WTC11 (cell line): ENCODE measurements around the gene MYO5B. TPM values are rescaled to one million over a fixed set of nuclear protein-coding genes. Genes with fewer than 3 reads are reported as not detected.

Experiments
- ATAC-seq: fragments of 200-7000 bp; cut with Tn5 transposase; 2 replicates; pipeline ENCODE4 v1.10.0; 2021; ENCODE audit warnings: mild to moderate bottlenecking, moderate library complexity
- CTCF ChIA-PET: fragments of 300-600 bp; sonication (Branson Sonifier 250); formaldehyde crosslinking; loops from one replicate; lab custom pipeline; 2021; ENCODE audit warnings: antibody characterized with exemption; lab: Charles Lee
- POLR2A ChIA-PET: fragments of 350-600 bp; sonication (Branson Sonifier 250); formaldehyde crosslinking; loops from one replicate; lab custom pipeline; 2021; ENCODE audit warnings: antibody characterized with exemption; lab: Charles Lee
- DNase-seq: peaks from one replicate; pipeline ENCODE4 v3.0.0; 2021; ENCODE audit warnings: low spot score
- H3K27ac Mint-ChIP-seq: 2 replicates; pipeline ENCODE4 v1.8.0; 2021; ENCODE audit warnings: mixed read lengths
- H3K27me3 Mint-ChIP-seq: 2 replicates; pipeline ENCODE4 v1.8.0; 2021; ENCODE audit warnings: low read depth, mild to moderate bottlenecking, moderate library complexity, mixed read lengths
- H3K36me3 Mint-ChIP-seq: 2 replicates; pipeline ENCODE4 v1.8.0; 2021; ENCODE audit warnings: mixed read lengths
- H3K4me1 Mint-ChIP-seq: 2 replicates; pipeline ENCODE4 v1.8.0; 2022; ENCODE audit warnings: mixed read lengths
- H3K4me3 Mint-ChIP-seq: 2 replicates; pipeline ENCODE4 v1.8.0; 2021; ENCODE audit warnings: mild to moderate bottlenecking, moderate library complexity, mixed read lengths
- H3K9me3 Mint-ChIP-seq: 2 replicates; pipeline ENCODE4 v1.8.0; 2021; ENCODE audit warnings: mixed read lengths
- AFF4 ChIP-seq: sonication (generic); formaldehyde crosslinking; IDR thresholded peaks from 2 replicates; pipeline ENCODE4 v1.8.1; 2023; ENCODE audit warnings: mild to moderate bottlenecking, missing genetic modification reagents, borderline replicate concordance
- ATF6 ChIP-seq: sonication (generic); formaldehyde crosslinking; IDR thresholded peaks from 2 replicates; pipeline ENCODE4 v1.8.1; 2023; ENCODE audit warnings: mild to moderate bottlenecking, missing genetic modification reagents
- CREB1 ChIP-seq: sonication (generic); formaldehyde crosslinking; IDR thresholded peaks from 2 replicates; pipeline ENCODE4 v1.8.0; 2023; ENCODE audit warnings: mild to moderate bottlenecking, missing genetic modification reagents
- CTCF ChIP-seq: fragments of 200-600 bp; IDR thresholded peaks from 2 replicates; pipeline ENCODE4 v1.8.0; 2022; ENCODE audit warnings: antibody characterized with exemption
- FOXJ3 ChIP-seq: sonication (generic); formaldehyde crosslinking; IDR thresholded peaks from 2 replicates; pipeline ENCODE4 v1.9.0; 2021; ENCODE audit warnings: missing genetic modification reagents, mild to moderate bottlenecking, borderline replicate concordance
- FOXK1 ChIP-seq: sonication (generic); formaldehyde crosslinking; IDR thresholded peaks from 2 replicates; pipeline ENCODE4 v1.8.0; 2022; ENCODE audit warnings: mild to moderate bottlenecking, moderate library complexity, missing genetic modification reagents
- FOXP4 ChIP-seq: sonication (generic); formaldehyde crosslinking; IDR thresholded peaks from 2 replicates; pipeline ENCODE4 v1.8.0; 2022; ENCODE audit warnings: mild to moderate bottlenecking, missing genetic modification reagents
- GABPB1 ChIP-seq: sonication (generic); formaldehyde crosslinking; IDR thresholded peaks from 2 replicates; pipeline ENCODE4 v1.8.1; 2023; ENCODE audit warnings: mild to moderate bottlenecking, missing genetic modification reagents
- IRF1 ChIP-seq: sonication (generic); formaldehyde crosslinking; IDR thresholded peaks from 2 replicates; pipeline ENCODE4 v1.8.0; 2023; ENCODE audit warnings: missing genetic modification reagents
- IRF2 ChIP-seq: sonication (generic); formaldehyde crosslinking; IDR thresholded peaks from 2 replicates; pipeline ENCODE4 v1.8.0; 2022; ENCODE audit warnings: low read depth, missing genetic modification reagents, borderline replicate concordance
- NFYB ChIP-seq: sonication (generic); formaldehyde crosslinking; conservative IDR thresholded peaks from 2 replicates; pipeline ENCODE4 v1.8.0; 2022; ENCODE audit warnings: low read depth, missing genetic modification reagents
- NR1H2 ChIP-seq: sonication (generic); formaldehyde crosslinking; IDR thresholded peaks from 2 replicates; pipeline ENCODE4 v1.9.0; 2021; ENCODE audit warnings: mild to moderate bottlenecking, moderate library complexity, missing genetic modification reagents
- NR3C1 ChIP-seq: sonication (generic); formaldehyde crosslinking; conservative IDR thresholded peaks from 2 replicates; pipeline ENCODE4 v1.8.1; 2023; ENCODE audit warnings: low read depth, mild to moderate bottlenecking, missing genetic modification reagents
- PRRX2 ChIP-seq: fragments of 250-450 bp; sonication (Bioruptor Pico); IDR thresholded peaks from 2 replicates; pipeline ENCODE4 v1.8.0; 2021; ENCODE audit warnings: mild to moderate bottlenecking
- TCF7 ChIP-seq: sonication (generic); formaldehyde crosslinking; IDR thresholded peaks from 2 replicates; pipeline ENCODE4 v1.8.0; 2022; ENCODE audit warnings: mild to moderate bottlenecking, low read depth, missing genetic modification reagents, moderate library complexity
- TEAD1 ChIP-seq: sonication (generic); formaldehyde crosslinking; IDR thresholded peaks from 2 replicates; pipeline ENCODE4 v1.8.0; 2022; ENCODE audit warnings: mild to moderate bottlenecking, missing genetic modification reagents
- ZNF281 ChIP-seq: sonication (generic); formaldehyde crosslinking; IDR thresholded peaks from 2 replicates; pipeline ENCODE4 v1.8.0; 2023; ENCODE audit warnings: mild to moderate bottlenecking, missing genetic modification reagents
- ZNF396 ChIP-seq: fragments of 250-450 bp; sonication (Bioruptor Pico); IDR thresholded peaks from 2 replicates; pipeline ENCODE4 v1.8.0; 2021; ENCODE audit warnings: mild to moderate bottlenecking, moderate library complexity, borderline replicate concordance
- ZNF423 ChIP-seq: fragments of 250-450 bp; sonication (Bioruptor Pico); IDR thresholded peaks from 2 replicates; pipeline ENCODE4 v2.1.2; 2022; ENCODE audit warnings: mild to moderate bottlenecking, moderate library complexity
- ZSCAN18 ChIP-seq: fragments of 250-450 bp; sonication (Bioruptor Pico); IDR thresholded peaks from 2 replicates; pipeline ENCODE4 v2.1.2; 2022; ENCODE audit warnings: mild to moderate bottlenecking, moderate library complexity
- total RNA-seq: library from RNA; stranded (reverse); gene quantifications from 3 replicates; pipeline ENCODE4 v1.2.3, GENCODE V29; 2021

MYO5B gene
- total RNA-seq, 1 experiment from 2014 or later: 8.7 TPM

GRCh38 chr18:50004013-50004412 is 190.9 kb downstream of the MYO5B start (continued):
- no peak for TF ChIP-seq CTCF
- no peak for TF ChIP-seq FOXJ3 (CRISPR knock-in tag)
- no peak for TF ChIP-seq IRF1
- no peak for TF ChIP-seq ZNF396
- TF ChIP-seq NFYB: no peak
- no peak for TF ChIP-seq PRRX2 (CRISPR knock-in tag)
- no peak for TF ChIP-seq CREB1 (CRISPR knock-in tag)

- ATAC-seq (no peak), DNase-seq (no peak)
- Mint-ChIP-seq H3K36me3 (no peaks in the 10 kb centered on the region), H3K4me1 (peaks cover 17% of the 10 kb centered on the region), H3K27ac (no peak overlapping the region), H3K27me3 (no peaks in the 10 kb centered on the region), H3K4me3 (no peak overlapping the region), H3K9me3 (no peaks in the 10 kb centered on the region)
- TF ChIP-seq TCF7 (CRISPR knock-in tag) (no peak), IRF2 (CRISPR knock-in tag) (no peak), ZSCAN18 (CRISPR knock-in tag) (no peak), NFYB (no peak), FOXP4 (CRISPR knock-in tag) (no peak), ZNF281 (CRISPR knock-in tag) (no peak), GABPB1 (CRISPR knock-in tag) (no peak), ZNF423 (no peak), NR1H2 (CRISPR knock-in tag) (no peak), CREB1 (CRISPR knock-in tag) (no peak), FOXK1 (CRISPR knock-in tag) (no peak), NR3C1 (CRISPR knock-in tag) (no peak)
- ChIA-PET POLR2A (no interaction called here), CTCF (no interaction called here)
Measured at GRCh38 chr18:50002781-50003180, 192.2 kb downstream of the MYO5B start.

- POLR2A ChIA-PET: no interaction called here
- TF ChIP-seq IRF2 (CRISPR knock-in tag) (no peak), ATF6 (no peak), TEAD1 (CRISPR knock-in tag) (no peak), AFF4 (no peak)
Measured at GRCh38 chr18:50000227-50000626, 194.7 kb downstream of the MYO5B start.

More at GRCh38 chr18:50000227-50000626, 194.7 kb downstream of the MYO5B start:
- Mint-ChIP-seq H3K9me3 (no peaks in the 10 kb centered on the region), H3K27me3 (no peaks in the 10 kb centered on the region), H3K4me1 (peaks cover 9% of the 10 kb centered on the region), H3K4me3 (no peak overlapping the region), H3K36me3 (no peaks in the 10 kb centered on the region), H3K27ac (no peak overlapping the region)
- ATAC-seq: no peak
- no peak for DNase-seq
- CTCF ChIA-PET: no interaction called here
